GM18951 (cell line): ENCODE measurements around the gene RNF125.
"Not testable (repeated sequence)": the region's sequence is repeated elsewhere in the genome, so short reads cannot be mapped to it uniquely, and the experiment has no call there.

Experiments used
- POLR2A ChIP-seq: IDR thresholded peaks from 4 replicates; pipeline ENCODE4 v1.6.1; 2011; ENCODE audit warnings: mild to moderate bottlenecking; ENCODE audit not compliant: insufficient read length, insufficient read depth; ENCODE audit errors: extremely low read depth
- in situ Hi-C: fragments of 300-500 bp; cut with MboI; formaldehyde crosslinking; loops from one replicate; pipeline ENCODE4 v1.12.0; 2022; ENCODE audit warnings: low sequenced_read_pairs, mixed read lengths, inconsistent platforms; ENCODE audit not compliant: unreplicated experiment

Gene RNF125

GRCh38 chr18:32010124-32010721 is 8.4 kb upstream of the RNF125 start:
- TF ChIP-seq POLR2A, result no peak
- in situ Hi-C loops, result no loop called here

- in situ Hi-C loops, result no loop called here
- TF ChIP-seq POLR2A, result no peak
Observed at GRCh38 chr18:32011193-32011592, 7.4 kb upstream of the RNF125 start.

GRCh38 chr18:32019251-32019948 is 775 bp downstream of the RNF125 start:
- TF ChIP-seq POLR2A, result no peak
- in situ Hi-C loops, result no loop called here

DNA sequence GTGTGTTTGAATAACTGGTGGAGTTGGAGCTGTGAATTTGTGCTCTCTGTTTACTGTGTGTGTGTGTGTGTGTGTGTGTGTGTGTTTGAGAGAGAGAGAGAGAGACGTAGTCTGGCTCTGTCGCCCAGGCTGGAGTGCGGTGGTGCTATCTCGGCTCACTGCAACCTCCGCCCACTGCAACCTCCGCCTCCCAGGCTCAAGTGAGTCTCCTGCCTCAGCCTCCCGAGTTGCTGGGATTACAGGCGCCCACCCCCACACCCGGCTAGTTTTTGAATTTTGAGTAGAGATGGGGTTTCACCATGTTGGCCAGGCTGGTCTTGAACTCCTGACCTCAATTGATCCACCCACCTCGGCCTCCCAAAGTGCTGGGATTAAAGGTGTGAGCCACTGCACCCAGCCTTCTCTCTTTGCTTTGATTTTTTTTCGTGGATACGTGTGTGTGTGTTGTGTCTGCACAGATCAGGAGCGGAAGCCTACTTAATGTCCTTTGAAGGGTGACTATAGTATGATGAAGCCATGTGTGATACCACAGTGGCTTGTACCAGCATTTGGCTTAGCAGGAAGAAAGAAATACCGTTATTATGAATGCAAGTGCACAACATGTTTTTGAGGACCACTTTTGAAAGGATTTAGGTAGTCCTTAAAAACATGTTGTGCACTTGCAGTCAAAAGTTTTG is 1.5 kb downstream of the RNF125 start:
- in situ Hi-C loops, result not testable (repeated sequence)

- no peak for TF ChIP-seq POLR2A
- in situ Hi-C loops, result no loop called here
Observed at GRCh38 chr18:32021756-32022564, 3.3 kb downstream of the RNF125 start.

GRCh38 chr18:32025744-32026143 is 7.1 kb downstream of the RNF125 start:
- in situ Hi-C loops, result no loop called here
- TF ChIP-seq POLR2A, result no peak

- in situ Hi-C loops, result no loop called here
- no peak for TF ChIP-seq POLR2A
Observed at GRCh38 chr18:32026491-32027086, 8.0 kb downstream of the RNF125 start.

- in situ Hi-C loops, result no loop called here
- no peak for TF ChIP-seq POLR2A
Observed at GRCh38 chr18:32029558-32029957, 10.9 kb downstream of the RNF125 start.

- TF ChIP-seq POLR2A, result no peak
- in situ Hi-C loops, result no loop called here
Observed at GRCh38 chr18:32032609-32033008, 14.0 kb downstream of the RNF125 start.

DNA sequence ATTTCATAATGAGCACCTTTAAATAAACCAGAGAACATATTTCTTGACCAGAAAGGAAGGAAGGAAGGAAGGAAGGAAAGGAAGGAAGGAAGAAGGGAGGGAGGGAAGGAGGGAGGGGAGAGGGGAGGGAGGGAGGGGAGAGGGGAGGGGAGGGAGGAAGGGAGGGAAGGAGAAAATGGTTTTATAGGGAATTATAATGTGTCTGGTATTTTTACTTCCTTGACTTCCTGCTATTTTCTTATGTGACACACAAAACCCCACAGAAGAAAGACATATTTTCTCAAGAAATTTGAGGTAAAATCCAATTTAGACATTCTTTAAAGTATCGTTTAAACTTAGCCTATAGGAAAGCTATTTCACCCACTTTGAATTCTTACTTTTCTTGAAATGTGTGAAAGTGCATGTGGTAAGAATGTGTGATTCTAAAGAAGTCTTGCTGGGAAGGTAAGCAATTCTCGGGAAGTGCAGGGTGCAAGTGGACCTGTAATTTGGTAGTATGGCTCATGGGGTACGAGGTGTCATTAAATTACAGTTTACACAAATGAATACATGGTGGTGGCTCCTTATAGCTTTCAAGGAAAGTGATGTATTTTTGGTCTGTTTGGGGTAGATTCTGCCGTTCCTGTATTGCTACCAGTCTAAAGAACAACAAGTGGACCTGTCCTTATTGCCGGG is 18.0 kb downstream of the RNF125 start:
- in situ Hi-C loops, result no loop called here
- no peak for TF ChIP-seq POLR2A

- in situ Hi-C loops, result no loop called here
- TF ChIP-seq POLR2A, result no peak
Observed at GRCh38 chr18:32037616-32038015, 19.0 kb downstream of the RNF125 start.

DNA sequence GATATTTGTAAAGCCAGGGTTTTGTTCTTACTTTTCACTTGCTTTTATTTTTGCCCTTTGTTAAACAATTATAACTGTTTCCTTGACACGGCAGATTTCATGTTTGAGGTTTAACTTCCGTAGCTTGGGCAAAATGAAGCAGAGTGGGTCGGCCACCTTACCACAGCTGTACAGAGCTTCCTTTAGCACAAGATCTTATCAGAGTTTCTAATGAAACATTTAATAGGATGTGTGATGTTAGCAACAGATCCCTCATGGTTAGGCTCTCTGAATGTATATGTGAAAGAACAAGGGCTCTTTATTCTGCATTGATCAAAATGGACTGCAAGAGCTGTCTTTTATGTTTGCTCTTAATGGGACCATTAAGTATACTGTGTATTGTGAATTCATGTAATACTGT is 22.3 kb downstream of the RNF125 start:
- in situ Hi-C loops, result no loop called here

GRCh38 chr18:32042337-32042736 is 23.7 kb downstream of the RNF125 start:
- in situ Hi-C loops, result no loop called here
- no peak for TF ChIP-seq POLR2A

More for the DNA sequence above, 22.3 kb downstream of the RNF125 start:
- TF ChIP-seq POLR2A, result no peak
